Neural cell (in vitro differentiated cells): ENCODE data around the gene ARMC9. TPM values are rescaled to one million over a fixed set of nuclear protein-coding genes. Genes with fewer than 3 reads are reported as not detected.

Experiments
- H2AFZ ChIP-seq: fragments of 200-600, 300-800 bp; sonication (generic), shearing (Covaris generic); 2 replicates; pipeline ENCODE4 v1.6.0; 2014; ENCODE audit warnings: low read depth, mild to moderate bottlenecking, antibody characterized with exemption, low read length, moderate library complexity
- H3F3A ChIP-seq: fragments of 200-600 bp; shearing (Covaris generic); 2 replicates; pipeline ENCODE4 v1.6.1; 2016; ENCODE audit warnings: mild to moderate bottlenecking, moderate library complexity, mixed read lengths, antibody characterized with exemption, low read length; ENCODE audit not compliant: insufficient read depth, poor library complexity, severe bottlenecking
- H3K27ac ChIP-seq: fragments of 200-600, 300-800 bp; sonication (generic), shearing (Covaris generic); 2 replicates; pipeline ENCODE4 v1.5.1; 2014; ENCODE audit warnings: mild to moderate bottlenecking, low read length, moderate library complexity
- H3K27me3 ChIP-seq: fragments of 300-800, 200-600 bp; sonication (generic), shearing (Covaris generic); 2 replicates; pipeline ENCODE4 v1.6.0; 2014; ENCODE audit warnings: mild to moderate bottlenecking, low read depth, low read length, moderate library complexity; ENCODE audit not compliant: insufficient read depth
- H3K36me3 ChIP-seq: fragments of 300-800, 200-600 bp; sonication (generic), shearing (Covaris generic); 2 replicates; pipeline ENCODE4 v1.5.1; 2014; ENCODE audit warnings: mild to moderate bottlenecking, antibody characterized with exemption, low read length, moderate library complexity; ENCODE audit not compliant: insufficient read depth
- H3K4me2 ChIP-seq: fragments of 300-800, 200-600 bp; sonication (generic), shearing (Covaris generic); 2 replicates; pipeline ENCODE4 v1.6.0; 2014; ENCODE audit warnings: mild to moderate bottlenecking, low read length
- H3K4me3 ChIP-seq: fragments of 300-800, 200-600 bp; sonication (generic), shearing (Covaris generic); 2 replicates; pipeline ENCODE4 v1.5.1; 2014; ENCODE audit warnings: mild to moderate bottlenecking, low read length, moderate library complexity
- H3K79me2 ChIP-seq: fragments of 200-600 bp; shearing (Covaris generic); replicated peaks from 2 replicates; pipeline ENCODE4 v1.6.0; 2014; ENCODE audit warnings: mild to moderate bottlenecking, low read length, moderate library complexity; ENCODE audit not compliant: insufficient read depth
- H3K9ac ChIP-seq: fragments of 300-800, 200-600 bp; sonication (generic), shearing (Covaris generic); 2 replicates; pipeline ENCODE4 v1.6.1; 2016; ENCODE audit warnings: mild to moderate bottlenecking, low read length, mixed read lengths
- H3K9me2 ChIP-seq: fragments of 200-600 bp; shearing (Covaris generic); 2 replicates; pipeline ENCODE4 v1.6.1; 2016; ENCODE audit warnings: mild to moderate bottlenecking, low read length, mixed read lengths; ENCODE audit not compliant: insufficient read depth
- H3K9me3 ChIP-seq: fragments of 200-600, 300-800 bp; sonication (generic), shearing (Covaris generic); 2 replicates; pipeline ENCODE4 v1.6.1; 2016; ENCODE audit warnings: mild to moderate bottlenecking, mixed run types, low read length, moderate library complexity, mixed read lengths
- H4K20me1 ChIP-seq: fragments of 200-600 bp; shearing (Covaris generic); 2 replicates; pipeline ENCODE4 v1.6.1; 2016; ENCODE audit warnings: mild to moderate bottlenecking, mixed run types; ENCODE audit not compliant: insufficient read depth
- EP300 ChIP-seq: fragments of 450-650 bp; conservative IDR thresholded peaks from 2 replicates; pipeline ENCODE4 v1.6.1; 2014; ENCODE audit warnings: antibody characterized with exemption, mild to moderate bottlenecking, moderate library complexity; ENCODE audit not compliant: poor library complexity, severe bottlenecking
- EZH2 ChIP-seq: fragments of 200-600, 300-800 bp; shearing (Covaris generic), sonication (generic); IDR thresholded peaks from 2 replicates; pipeline ENCODE4 v1.6.1; 2014; ENCODE audit warnings: antibody characterized with exemption, low read length, borderline replicate concordance, mild to moderate bottlenecking; ENCODE audit not compliant: insufficient read depth, poor library complexity, severe bottlenecking
- MXI1 ChIP-seq: fragments of 450-650 bp; conservative IDR thresholded peaks from 2 replicates; pipeline ENCODE4 v1.6.1; 2014; ENCODE audit warnings: antibody characterized with exemption, mild to moderate bottlenecking; ENCODE audit not compliant: poor library complexity, severe bottlenecking
- POLR2AphosphoS5 ChIP-seq: IDR thresholded peaks from 2 replicates; pipeline ENCODE4 v1.6.1; 2012
- RAD21 ChIP-seq: fragments of 450-650 bp; conservative IDR thresholded peaks from 2 replicates; pipeline ENCODE4 v1.6.1; 2014; ENCODE audit warnings: antibody characterized with exemption, mild to moderate bottlenecking, moderate library complexity
- SMC3 ChIP-seq: fragments of 450-650 bp; conservative IDR thresholded peaks from 2 replicates; pipeline ENCODE4 v1.6.1; 2014; ENCODE audit warnings: antibody characterized with exemption, mild to moderate bottlenecking, moderate library complexity; ENCODE audit not compliant: poor library complexity
- TAF1 ChIP-seq: IDR thresholded peaks from 2 replicates; pipeline ENCODE4 v1.6.1; 2012; ENCODE audit warnings: low read depth
- polyA plus RNA-seq: library from polyadenylated mRNA; depleted of rRNA; stranded (reverse); fragments of >200 nt; gene quantifications from 2 replicates; pipeline ENCODE4 v1.2.3, GENCODE V29; 2014
- TF ChIP-seq, protein P1 (sequence below): fragments of 450-650 bp; IDR thresholded peaks from 2 replicates; pipeline ENCODE4 v1.5.1; 2014; ENCODE audit warnings: antibody characterized with exemption, mild to moderate bottlenecking, moderate library complexity; ENCODE audit not compliant: poor library complexity, severe bottlenecking
- TF ChIP-seq, protein P2 (sequence below): IDR thresholded peaks from 2 replicates; pipeline ENCODE4 v1.6.1; 2012; ENCODE audit warnings: borderline replicate concordance

ARMC9 gene
- polyA plus RNA-seq, 1 donor from 2014 or later: 13.9 TPM

DNA sequence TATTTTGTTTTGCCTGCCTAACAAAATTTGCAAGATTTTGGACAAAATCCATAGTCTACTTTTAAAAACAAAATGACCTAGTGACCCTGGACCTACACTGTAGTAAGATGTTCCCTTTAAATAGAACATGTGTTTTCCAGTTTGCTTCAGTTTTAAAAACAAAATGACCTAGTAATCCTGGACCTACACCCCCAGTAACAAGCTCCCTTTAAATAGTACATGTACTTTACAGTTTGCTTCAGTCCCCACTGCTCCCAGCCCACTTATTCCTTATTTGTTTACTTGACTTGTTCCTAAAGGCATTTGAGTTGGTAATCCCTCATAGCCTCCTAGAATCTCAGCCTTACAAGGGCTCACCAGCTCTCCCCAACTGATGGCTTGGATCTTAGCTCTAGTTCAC, 39.1 kb upstream of the ARMC9 start:
- TF ChIP-seq, protein P1, sequence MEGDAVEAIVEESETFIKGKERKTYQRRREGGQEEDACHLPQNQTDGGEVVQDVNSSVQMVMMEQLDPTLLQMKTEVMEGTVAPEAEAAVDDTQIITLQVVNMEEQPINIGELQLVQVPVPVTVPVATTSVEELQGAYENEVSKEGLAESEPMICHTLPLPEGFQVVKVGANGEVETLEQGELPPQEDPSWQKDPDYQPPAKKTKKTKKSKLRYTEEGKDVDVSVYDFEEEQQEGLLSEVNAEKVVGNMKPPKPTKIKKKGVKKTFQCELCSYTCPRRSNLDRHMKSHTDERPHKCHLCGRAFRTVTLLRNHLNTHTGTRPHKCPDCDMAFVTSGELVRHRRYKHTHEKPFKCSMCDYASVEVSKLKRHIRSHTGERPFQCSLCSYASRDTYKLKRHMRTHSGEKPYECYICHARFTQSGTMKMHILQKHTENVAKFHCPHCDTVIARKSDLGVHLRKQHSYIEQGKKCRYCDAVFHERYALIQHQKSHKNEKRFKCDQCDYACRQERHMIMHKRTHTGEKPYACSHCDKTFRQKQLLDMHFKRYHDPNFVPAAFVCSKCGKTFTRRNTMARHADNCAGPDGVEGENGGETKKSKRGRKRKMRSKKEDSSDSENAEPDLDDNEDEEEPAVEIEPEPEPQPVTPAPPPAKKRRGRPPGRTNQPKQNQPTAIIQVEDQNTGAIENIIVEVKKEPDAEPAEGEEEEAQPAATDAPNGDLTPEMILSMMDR: no peak
- TF ChIP-seq EZH2 (no peak), RAD21 (no peak), MXI1 (no peak), EP300 (no peak), TAF1 (no peak), POLR2AphosphoS5 (no peak), SMC3 (no peak)
- TF ChIP-seq, protein P2, sequence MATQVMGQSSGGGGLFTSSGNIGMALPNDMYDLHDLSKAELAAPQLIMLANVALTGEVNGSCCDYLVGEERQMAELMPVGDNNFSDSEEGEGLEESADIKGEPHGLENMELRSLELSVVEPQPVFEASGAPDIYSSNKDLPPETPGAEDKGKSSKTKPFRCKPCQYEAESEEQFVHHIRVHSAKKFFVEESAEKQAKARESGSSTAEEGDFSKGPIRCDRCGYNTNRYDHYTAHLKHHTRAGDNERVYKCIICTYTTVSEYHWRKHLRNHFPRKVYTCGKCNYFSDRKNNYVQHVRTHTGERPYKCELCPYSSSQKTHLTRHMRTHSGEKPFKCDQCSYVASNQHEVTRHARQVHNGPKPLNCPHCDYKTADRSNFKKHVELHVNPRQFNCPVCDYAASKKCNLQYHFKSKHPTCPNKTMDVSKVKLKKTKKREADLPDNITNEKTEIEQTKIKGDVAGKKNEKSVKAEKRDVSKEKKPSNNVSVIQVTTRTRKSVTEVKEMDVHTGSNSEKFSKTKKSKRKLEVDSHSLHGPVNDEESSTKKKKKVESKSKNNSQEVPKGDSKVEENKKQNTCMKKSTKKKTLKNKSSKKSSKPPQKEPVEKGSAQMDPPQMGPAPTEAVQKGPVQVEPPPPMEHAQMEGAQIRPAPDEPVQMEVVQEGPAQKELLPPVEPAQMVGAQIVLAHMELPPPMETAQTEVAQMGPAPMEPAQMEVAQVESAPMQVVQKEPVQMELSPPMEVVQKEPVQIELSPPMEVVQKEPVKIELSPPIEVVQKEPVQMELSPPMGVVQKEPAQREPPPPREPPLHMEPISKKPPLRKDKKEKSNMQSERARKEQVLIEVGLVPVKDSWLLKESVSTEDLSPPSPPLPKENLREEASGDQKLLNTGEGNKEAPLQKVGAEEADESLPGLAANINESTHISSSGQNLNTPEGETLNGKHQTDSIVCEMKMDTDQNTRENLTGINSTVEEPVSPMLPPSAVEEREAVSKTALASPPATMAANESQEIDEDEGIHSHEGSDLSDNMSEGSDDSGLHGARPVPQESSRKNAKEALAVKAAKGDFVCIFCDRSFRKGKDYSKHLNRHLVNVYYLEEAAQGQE: no peak

DNA sequence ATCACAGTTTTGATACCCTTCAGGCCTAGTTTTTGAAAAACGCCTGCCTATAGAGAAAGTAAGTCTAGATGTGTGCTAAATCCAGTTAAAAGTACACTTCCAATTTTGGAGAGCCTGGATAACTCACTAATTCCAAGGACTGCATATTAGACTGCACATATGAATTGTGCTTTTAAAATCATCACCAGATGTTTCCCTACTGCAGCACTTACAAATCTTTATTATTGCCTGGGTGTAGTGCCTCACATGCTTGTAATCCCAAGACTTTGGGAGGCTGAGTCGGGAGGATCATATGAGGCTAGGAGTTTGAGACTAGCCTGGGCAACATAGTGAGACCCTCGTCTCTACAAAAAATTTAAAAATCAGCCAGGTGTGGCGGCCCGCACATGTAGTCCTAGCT, 37.7 kb upstream of the ARMC9 start:
- H3K79me2 ChIP-seq: no peaks in the 10 kb centered on the region
- H3K4me3 ChIP-seq: no peak overlapping the region
- H3K9me2 ChIP-seq: no peaks in the 10 kb centered on the region
- H3K27me3 ChIP-seq: no peaks in the 10 kb centered on the region
- no peaks in the 10 kb centered on the region for H3K36me3 ChIP-seq
- TF ChIP-seq MXI1 (no peak), EZH2 (no peak), EP300 (no peak), RAD21 (no peak), TAF1 (no peak), SMC3 (no peak), POLR2AphosphoS5 (no peak)
- TF ChIP-seq, protein P1: no peak
- TF ChIP-seq, protein P2: no peak
- H2AFZ ChIP-seq: no peak overlapping the region
- no peak overlapping the region for H3K9ac ChIP-seq
- H3K27ac ChIP-seq: no peak overlapping the region
- no peaks in the 10 kb centered on the region for H4K20me1 ChIP-seq
- H3F3A ChIP-seq: no peaks in the 10 kb centered on the region
- H3K4me2 ChIP-seq: no peak overlapping the region
- no peaks in the 10 kb centered on the region for H3K9me3 ChIP-seq

More for the DNA sequence above, 39.1 kb upstream of the ARMC9 start:
- Histone ChIP-seq H3K9me2 (no peaks in the 10 kb centered on the region), H2AFZ (no peak overlapping the region), H3K36me3 (peaks cover 5% of the 10 kb centered on the region), H3K4me3 (no peak overlapping the region), H3K27ac (no peak overlapping the region), H3F3A (no peaks in the 10 kb centered on the region), H3K27me3 (no peaks in the 10 kb centered on the region), H3K9ac (no peak overlapping the region), H3K9me3 (no peaks in the 10 kb centered on the region), H3K79me2 (no peaks in the 10 kb centered on the region), H4K20me1 (no peaks in the 10 kb centered on the region), H3K4me2 (no peak overlapping the region)
